ENCODE data around the gene ATP6V1F.

ATP6V1F gene

DNA sequence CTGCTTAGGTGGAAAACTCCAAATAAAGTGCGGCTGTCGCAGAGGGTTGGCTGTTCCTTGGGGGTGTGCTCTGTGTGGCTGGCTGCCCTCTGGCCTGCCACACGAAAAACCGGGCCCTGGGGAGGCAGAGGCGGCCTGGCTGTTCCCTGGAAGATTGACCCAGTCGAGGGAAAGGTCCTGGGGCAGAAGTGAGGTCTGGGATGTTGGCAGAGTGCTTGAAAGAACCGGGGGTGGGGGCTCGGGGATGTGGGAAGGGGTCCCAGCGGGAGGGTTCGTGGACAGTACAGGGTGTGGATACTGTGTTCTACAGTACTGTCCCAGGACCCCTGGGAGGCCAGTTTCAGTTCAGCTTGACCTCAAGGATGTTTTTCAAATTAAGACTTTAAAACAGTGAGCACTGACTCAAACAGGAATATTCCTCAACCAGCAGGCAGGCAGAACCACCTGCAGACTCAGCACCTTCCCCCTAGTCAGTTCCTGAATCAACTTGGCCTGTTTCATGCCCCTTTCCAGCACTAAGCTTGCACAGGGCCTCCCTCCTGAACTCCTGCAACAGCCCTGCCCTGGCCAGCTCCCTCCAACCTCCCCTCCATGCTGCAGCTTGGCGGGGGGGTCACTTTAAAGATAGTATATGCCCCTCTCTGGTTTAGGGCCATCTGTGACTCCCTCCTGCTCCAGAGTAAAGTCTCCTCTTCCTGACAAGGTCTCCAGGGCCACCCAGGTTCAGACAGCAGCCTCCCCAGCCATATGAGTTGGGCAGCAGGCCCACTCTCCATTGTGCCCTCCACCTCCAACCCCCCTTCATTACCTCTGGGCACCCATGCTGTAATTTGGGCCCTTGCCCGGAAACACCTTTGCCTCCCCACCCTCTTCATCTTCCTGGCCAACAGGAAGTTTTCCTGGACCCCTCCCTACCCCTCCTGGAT, 3.2 kb upstream of the ATP6V1F start:
- Histone ChIP-seq H3K27ac (peak overlapping the region; percentile 89 to 94), H3K4me3 (no peak overlapping the region), H3K27me3 (no peaks in the 10 kb centered on the region), H3K36me3 (peaks cover 10 to 26% (median 25%) of the 10 kb centered on the region in 3 donors), H3K9me3 (no peaks in the 10 kb centered on the region), H3K4me1 (peaks cover 13 to 50% (median 39%) of the 10 kb centered on the region in 4 donors)
- no peak for DNase-seq
- intact Hi-C loops (cut with DNase I; ENCODE audit: low total_unique reads): loop anchor here (10.0 kb wide), 1 partner anchor 125 kb away; the partner anchor contains the start of gene CALU
- TF ChIP-seq, protein P1, sequence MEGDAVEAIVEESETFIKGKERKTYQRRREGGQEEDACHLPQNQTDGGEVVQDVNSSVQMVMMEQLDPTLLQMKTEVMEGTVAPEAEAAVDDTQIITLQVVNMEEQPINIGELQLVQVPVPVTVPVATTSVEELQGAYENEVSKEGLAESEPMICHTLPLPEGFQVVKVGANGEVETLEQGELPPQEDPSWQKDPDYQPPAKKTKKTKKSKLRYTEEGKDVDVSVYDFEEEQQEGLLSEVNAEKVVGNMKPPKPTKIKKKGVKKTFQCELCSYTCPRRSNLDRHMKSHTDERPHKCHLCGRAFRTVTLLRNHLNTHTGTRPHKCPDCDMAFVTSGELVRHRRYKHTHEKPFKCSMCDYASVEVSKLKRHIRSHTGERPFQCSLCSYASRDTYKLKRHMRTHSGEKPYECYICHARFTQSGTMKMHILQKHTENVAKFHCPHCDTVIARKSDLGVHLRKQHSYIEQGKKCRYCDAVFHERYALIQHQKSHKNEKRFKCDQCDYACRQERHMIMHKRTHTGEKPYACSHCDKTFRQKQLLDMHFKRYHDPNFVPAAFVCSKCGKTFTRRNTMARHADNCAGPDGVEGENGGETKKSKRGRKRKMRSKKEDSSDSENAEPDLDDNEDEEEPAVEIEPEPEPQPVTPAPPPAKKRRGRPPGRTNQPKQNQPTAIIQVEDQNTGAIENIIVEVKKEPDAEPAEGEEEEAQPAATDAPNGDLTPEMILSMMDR (IDR thresholded peaks at IDR 0.05): no peak

DNA sequence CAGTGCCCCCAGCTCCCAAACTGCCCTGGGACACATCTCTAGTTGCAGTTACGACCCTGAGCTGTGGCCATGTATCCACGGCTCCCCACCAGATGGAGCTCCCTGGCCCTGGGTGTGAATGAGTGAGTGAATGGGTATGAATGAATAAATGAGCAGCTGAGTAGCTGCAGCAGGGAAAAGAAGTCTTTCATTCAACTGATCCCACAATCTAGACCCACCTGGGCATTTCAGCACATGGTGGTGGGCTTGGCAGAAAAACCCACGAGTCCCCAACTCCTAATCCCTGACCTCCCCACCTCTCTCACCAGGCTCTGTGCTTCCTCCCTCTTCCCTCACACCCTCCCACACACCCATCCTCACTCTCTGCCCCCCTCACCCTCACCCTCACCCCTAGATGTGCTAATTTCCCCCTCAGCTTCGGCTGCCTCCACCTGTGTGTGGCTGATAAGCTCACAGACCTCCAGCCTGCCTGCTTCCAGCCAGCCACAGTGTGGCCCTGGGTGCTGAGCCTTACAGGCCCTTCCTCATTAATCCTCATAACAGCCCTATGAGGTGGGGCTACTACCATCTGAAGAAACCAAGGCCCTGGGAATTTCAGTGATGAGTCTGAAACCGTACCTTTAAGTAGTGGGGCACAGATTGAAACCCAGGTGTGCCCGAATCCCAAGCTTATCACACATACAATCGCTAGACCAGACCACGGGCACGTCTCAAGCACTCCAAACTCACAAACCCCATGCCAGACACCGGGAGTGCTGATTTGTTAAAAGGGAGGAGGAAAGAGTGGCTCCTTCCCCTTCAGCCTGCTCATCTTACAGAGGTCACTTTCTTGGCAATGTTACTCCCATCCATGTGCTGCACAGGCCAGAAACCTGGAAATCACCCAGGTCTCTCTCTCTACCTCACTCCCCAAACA, 2.2 kb upstream of the ATP6V1F start:
- DNase-seq: no peak
- intact Hi-C loops (cut with DNase I; ENCODE audit: low total_unique reads): loop anchor here (10.0 kb wide), 1 partner anchor 126 kb away; the partner anchor contains the start of gene CALU

DNA sequence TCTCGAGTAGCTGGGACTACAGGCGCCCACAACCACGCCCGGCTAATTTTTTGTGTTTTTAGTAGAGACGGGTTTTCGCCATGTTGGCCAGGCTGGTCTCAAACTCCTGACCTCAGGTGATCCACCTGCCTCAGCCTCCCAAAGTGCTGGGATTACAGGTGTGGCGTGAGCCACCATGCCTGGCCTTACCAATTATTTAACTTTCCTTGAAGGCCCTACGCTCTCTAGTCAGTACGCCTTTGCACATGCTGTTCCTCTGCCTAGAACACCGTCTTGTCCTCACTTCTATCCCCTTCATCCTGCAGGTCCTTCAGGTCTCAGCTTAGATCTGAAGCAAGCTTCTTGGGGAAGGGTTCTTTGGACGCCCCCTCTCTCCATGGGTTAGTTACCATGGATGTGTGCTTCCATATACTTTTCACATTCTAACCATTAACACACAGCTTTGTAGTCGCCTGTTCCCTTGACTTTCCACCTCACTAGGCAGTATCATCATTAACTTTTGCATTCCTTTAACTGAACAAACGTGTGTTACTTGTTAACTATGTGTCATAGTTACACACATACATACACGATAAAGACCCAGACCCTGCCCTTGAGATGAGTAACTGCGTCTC, 592 bp upstream of the ATP6V1F start:
- Histone ChIP-seq H3K27me3 (no peaks in the 10 kb centered on the region), H3K36me3 (peaks cover 8 to 22% (median 16%) of the 10 kb centered on the region in 3 donors), H3K9me3 (no peaks in the 10 kb centered on the region), H3K4me1 (peaks cover 13 to 53% (median 42%) of the 10 kb centered on the region in 4 donors), H3K4me3 (peak overlapping the region; percentile 66 to 70), H3K27ac (peak overlapping the region in 1 of 2 donors; percentile 43)
- TF ChIP-seq, protein P1 (IDR thresholded peaks at IDR 0.05): no peak
- DNase-seq: no peak
- intact Hi-C loops (cut with DNase I; ENCODE audit: low total_unique reads): loop anchor here (10.0 kb wide), 1 partner anchor 127 kb away; the partner anchor contains the start of gene CALU

More for the DNA sequence above, 2.2 kb upstream of the ATP6V1F start:
- TF ChIP-seq, protein P1 (IDR thresholded peaks at IDR 0.05): no peak
- peak overlapping the region; percentile 89 to 94 for H3K27ac ChIP-seq
- peaks cover 7 to 24% (median 22%) of the 10 kb centered on the region in 3 donors for H3K36me3 ChIP-seq
- H3K27me3 ChIP-seq: no peaks in the 10 kb centered on the region
- H3K9me3 ChIP-seq: no peaks in the 10 kb centered on the region
- peaks cover 13 to 53% (median 42%) of the 10 kb centered on the region in 4 donors for H3K4me1 ChIP-seq
- H3K4me3 ChIP-seq: no peak overlapping the region

DNA sequence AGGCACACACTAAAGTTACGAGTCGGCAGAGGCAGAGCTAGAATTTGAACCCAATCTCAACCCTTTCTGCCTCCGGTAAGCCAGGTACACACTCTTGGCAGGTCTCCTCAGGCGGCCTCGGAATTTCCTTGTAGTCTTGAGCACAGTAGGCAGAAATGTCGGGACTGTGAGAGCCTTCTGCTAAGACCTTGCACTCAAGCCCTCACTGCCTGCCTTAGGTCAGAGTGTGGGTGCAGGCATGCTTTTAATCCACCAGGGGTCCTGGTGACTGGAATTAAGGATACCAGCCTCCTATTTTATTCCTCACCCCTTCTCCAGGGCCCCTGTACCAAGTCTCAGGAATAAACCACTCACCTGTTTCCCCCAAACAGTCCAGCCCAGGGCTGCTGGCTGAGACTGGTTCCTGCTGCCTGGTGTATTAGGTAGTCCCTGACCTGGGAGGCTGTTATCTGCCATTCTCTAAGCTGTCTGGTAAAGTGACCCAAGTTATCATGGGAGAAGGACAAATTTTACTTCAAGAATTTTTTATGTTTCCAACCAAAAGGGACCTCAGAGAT, 855 bp downstream of the ATP6V1F start:
- TF ChIP-seq, protein P1 (IDR thresholded peaks at IDR 0.05): peak; percentile 34 to 37
- Histone ChIP-seq H3K36me3 (peaks cover 8 to 22% (median 14%) of the 10 kb centered on the region in 3 donors), H3K27ac (peak overlapping the region; percentile 70 to 73), H3K27me3 (no peaks in the 10 kb centered on the region), H3K9me3 (no peaks in the 10 kb centered on the region), H3K4me3 (peak overlapping the region; percentile 66 to 70), H3K4me1 (peaks cover 13 to 50% (median 40%) of the 10 kb centered on the region in 4 donors)
- DNase-seq: no peak
- intact Hi-C loops (cut with DNase I; ENCODE audit: low total_unique reads): loop anchor here (10.0 kb wide), 1 partner anchor 129 kb away; the partner anchor contains the start of gene CALU
